HL-60 (cell line): ENCODE data around the gene TXNDC2.
"Not testable (repeated sequence)": the region's sequence is repeated elsewhere in the genome, so short reads cannot be mapped to it uniquely, and the experiment has no call there.

Experiments
- CTCF ChIP-seq: IDR thresholded peaks from one replicate; pipeline ENCODE4 v1.5.1; 2011; ENCODE audit warnings: low read length, control low read depth, inconsistent platforms; ENCODE audit not compliant: insufficient read depth
- GABPA ChIP-seq: IDR thresholded peaks from 2 replicates; pipeline ENCODE4 v1.6.1; 2012; ENCODE audit warnings: low read depth
- POLR2AphosphoS5 ChIP-seq: IDR thresholded peaks from 2 replicates; pipeline ENCODE4 v1.6.1; 2012; ENCODE audit warnings: low read depth

GRCh38 chr18:9899550-9899930, 13.8 kb downstream of the TXNDC2 start:
- TF ChIP-seq GABPA, CTCF, POLR2AphosphoS5: not testable (repeated sequence)
